Measurements from ENCODE around the gene TUBGCP6.

Gene TUBGCP6

DNA sequence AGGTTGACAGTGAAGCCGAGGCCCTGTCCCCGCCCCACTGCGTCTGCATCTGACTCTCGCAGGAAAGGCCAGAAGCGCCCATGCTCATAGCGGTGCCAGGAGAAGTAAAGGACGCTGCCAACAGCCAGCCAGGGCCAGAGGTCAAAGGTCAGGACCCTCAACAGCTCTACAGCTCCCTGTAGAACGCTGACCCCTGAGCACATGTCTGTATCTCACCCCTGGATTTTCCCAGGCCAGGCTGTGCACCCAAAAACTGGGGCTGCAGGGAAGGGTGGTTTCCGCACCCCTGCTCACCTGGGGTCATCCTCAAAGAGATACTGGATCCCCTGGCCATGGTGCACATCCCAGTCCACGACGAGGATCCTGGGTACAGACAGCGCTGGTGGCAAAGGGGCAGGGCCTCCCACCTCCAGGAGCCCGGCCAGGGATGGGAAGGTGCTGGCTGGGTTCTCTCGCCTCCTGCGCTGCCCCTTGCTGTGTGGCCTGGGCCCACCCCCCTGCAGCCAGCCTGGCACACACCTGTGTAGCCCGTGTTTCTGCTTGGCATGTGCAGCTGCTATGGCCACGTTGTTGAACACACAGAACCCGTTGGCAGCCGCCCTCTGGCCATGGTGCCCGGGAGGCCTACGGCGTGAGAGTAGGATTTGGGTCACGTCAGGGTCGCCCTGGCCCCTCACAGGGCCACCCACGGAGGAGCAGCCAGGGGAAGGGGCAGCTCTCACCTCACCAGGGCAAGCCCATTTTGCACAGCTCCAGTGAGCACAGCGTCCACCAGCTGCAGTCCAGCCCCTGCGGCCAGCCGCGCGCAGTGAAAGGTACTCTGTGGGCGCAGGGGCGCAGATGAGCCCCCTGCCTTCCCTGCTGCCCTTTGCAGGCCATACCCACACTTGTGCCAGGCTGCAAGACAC is 4.8 kb upstream of the TUBGCP6 start:
- no peak for DNase-seq

DNA sequence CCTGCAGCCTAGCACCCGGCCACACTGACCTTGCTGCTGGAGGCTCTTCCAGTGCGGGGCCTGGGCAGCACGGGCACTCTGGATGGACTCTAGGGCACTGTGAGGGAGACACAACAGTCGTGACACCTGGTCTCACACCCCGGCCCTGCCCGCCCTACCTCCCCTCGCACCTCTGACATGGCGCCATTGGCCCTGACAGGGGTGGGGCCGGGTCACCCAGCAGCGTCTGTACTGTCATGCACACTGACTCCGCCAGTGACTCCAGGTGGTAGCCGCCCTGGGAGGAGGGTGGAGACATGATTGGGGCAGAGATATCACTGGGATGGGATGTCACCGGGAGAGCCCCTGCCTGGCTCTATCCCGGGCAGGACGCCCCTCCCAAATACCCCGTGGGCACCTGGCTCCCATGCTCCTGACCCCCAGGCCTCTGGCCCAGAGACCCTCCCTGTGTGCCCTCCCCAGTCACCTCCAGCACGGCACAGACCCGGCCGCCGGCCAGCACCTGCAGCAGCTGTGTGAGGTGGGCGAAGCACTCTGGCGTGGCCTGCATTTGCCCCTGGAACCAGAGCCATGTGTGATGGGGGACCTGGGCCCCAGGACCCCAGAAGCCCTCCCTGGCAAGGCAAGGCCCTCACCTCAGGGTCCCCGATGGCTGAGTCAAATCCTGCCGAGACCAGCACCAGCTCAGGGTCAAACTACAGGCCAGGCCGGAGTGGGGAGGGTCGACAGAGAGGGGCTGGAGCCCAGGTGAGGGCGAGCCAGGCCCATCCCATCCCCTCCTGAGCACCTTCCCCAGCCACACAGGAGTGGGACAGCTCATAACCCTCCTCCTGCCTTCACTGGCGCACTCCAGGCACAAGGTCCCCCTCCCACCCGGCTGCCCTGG is 3.6 kb upstream of the TUBGCP6 start:
- no peak for DNase-seq

GRCh38 chr22:50247748-50248147 is 2.9 kb upstream of the TUBGCP6 start:
- DNase-seq: peak in 2 of 6 experiments; percentile 16 to 33

DNA sequence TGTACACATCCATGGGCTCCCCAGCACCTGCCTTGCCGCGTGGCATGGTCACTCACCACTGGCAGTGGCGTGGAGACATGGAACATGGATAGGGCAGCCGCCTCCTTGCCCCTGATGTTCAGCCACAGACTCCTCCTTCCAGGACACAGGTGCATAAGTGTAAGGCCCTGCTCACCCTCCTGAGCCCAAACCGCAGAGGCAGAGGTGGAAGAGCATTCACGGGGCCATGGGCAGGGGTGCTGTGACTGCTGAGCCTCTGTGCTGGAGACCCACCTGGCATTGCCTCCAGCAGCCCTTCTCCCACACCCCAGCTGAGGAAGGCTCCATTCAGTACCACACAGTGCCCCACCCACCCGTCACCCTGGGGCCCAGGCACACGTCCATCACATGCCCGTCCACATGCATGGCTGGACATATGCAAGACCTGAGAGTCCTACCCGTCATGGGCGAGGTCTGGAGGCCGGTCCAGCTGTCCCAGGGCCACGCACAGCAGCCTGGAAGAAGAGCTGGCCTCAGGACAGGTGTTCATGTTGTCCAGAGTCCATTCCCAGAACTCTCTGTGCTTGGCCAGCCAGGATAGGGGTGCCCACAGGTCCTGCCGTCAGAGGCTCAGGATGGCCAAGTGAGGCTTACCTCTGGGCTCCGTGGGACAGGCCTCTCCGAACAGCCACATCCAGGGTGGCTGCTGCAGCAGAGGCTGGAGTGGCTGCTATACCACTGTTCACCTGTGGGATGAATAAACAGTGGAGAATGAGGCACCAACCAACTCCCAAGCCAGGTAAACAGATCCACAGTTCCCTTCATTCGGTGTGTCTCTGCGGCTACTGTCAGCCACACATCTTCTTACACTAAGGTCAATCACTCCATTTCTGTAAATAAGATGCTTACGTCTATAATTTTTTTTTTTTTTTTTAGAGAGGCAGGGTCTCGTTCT is 1.7 kb upstream of the TUBGCP6 start:
- DNase-seq: no peak

GRCh38 chr22:50245214-50246072 is 620 bp upstream of the TUBGCP6 start:
- DNase-seq: peak in 2 of 6 experiments; percentile 75 to 82

GRCh38 chr22:50243685-50244419 is 971 bp downstream of the TUBGCP6 start:
- peak in 1 of 6 experiments; percentile 38 for DNase-seq

- no peak for DNase-seq
Measured at GRCh38 chr22:50242406-50242949, 2.3 kb downstream of the TUBGCP6 start.

- DNase-seq: no peak
Measured at GRCh38 chr22:50238755-50239154, 6.1 kb downstream of the TUBGCP6 start.

DNA sequence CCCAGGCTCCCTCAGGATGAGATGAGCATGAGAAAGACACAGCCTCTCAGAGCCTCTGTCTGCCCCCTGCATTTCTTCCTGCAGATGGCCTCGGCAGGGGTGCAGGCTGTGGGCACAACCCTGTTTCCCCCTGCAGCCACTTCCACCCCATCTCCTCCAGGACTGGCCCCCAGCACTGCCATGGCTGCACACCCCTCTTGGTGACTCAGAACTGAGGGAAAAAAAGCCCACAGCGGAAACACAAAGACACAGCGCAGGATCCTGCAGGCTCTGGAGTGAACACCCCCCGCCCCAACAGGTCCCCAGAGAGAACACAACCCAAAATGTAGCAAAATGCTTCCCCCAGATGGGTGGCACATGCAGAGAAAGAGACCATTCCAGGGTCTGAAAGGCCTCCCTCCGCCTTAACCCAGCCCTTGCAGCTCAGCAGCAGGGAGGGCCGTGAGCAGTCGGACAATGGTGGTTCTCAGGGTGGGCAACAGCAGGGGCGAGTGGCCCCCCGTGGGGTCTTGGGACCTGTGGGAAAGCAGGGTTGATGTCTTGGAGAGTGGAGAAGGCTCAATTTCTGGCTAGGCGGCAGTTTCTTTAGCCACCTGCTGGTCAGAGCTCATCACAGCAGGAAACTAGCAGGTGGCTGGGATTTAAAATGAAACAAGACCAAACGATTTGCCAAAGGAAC is 8.0 kb downstream of the TUBGCP6 start:
- no peak for DNase-seq

GRCh38 chr22:50233223-50233622 is 11.6 kb downstream of the TUBGCP6 start:
- DNase-seq: no peak

GRCh38 chr22:50232481-50233151 is 12.2 kb downstream of the TUBGCP6 start:
- no peak for DNase-seq

DNA sequence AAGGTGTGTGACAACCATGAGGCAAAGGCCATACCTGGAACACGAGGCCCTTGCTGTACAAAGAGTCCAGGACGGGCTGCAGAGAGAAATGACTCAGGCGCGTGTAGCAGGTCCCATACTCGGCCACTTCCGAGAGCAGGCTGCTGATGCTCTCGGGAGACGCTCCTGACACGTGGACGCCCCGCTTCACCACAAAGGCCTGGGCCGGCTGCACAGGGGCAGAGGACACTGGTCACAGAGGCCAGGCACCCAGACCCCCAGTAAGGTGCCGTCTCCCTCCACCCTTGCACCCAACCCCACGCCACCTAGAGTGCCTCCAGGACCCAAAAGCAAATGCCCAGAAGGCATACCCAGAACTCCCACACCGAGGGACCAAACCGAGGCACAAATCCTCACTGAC is 15.5 kb downstream of the TUBGCP6 start:
- DNase-seq: no peak

GRCh38 chr22:50228366-50228765 is 16.5 kb downstream of the TUBGCP6 start:
- DNase-seq: no peak

GRCh38 chr22:50227579-50228215 is 17.1 kb downstream of the TUBGCP6 start:
- no peak for DNase-seq

- DNase-seq: no peak
Measured at GRCh38 chr22:50226875-50227165, 18.0 kb downstream of the TUBGCP6 start.

DNA sequence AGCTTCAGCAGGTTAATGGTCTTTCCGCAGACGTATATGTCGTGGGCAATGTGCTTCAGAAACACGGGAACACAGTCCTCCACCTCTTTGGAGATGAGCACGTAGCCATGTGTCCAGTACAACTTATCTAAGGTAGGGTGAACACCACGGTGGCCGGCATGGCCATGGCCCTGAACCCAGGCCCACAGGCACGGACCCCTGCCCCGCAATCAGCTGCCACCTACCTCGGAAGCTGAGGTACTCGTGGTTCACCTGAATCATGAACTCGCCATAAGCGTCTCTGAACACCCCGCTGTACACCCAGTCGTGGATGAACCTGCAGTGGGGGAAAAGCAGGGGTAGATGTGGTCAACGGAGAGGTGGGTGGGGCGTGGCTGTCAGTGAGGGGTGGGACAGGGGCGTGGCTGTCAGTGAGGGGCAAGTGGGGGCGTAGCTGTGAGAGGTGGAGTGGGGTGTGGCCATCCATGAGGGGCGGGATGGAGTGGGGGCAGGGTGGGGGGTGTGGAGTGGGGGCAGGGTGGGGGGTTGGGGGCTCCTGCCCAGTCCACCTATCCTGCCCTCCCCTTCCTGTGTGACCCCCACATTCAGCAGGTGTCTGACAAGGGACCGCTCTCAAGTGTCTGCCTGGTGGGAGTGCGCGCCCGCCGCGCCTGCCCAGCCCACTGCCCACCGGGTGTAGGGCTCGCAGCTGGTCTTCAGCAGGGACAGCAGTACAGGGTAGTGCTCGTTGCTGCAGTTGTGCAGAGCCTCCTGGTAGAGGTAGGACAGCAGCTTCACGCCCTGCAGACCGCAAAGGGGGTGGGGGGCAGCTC is 18.6 kb downstream of the TUBGCP6 start:
- no peak for DNase-seq

- DNase-seq: no peak
Measured at GRCh38 chr22:50225200-50225969, 19.4 kb downstream of the TUBGCP6 start.

Data from stimulated activated naive CD4-positive, alpha-beta T cell (primary cell).